ENCODE measurements around the gene EXOSC3. TPM values are rescaled to one million over a fixed set of nuclear protein-coding genes. Genes with fewer than 3 reads are reported as not detected.

The EXOSC3 gene
- total and polyA plus RNA-seq, 10 of the 15 experiments (the other 5 are each of a cell fraction or from before 2014, with no cell fraction given): 8.2 to 161 (median 61.4) TPM

DNA sequence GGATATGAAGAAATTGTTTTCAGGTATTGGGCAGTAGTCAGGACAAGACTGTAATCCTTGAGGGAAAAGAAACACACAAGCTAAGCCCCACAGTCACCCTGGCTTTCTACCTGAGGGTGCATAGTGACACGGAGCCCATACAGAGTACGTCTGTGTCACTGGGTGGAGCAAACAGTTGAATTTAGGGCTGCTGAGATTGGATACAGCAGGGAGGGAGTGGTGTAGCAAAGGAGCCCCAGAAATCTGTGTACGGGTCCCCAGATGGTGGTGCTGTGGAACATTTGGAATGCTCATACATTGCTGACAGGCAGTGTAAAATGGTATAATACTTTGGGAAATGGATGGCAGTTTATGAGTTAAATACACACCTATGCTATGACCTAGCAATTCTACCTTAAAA lies 26.1 kb downstream of the EXOSC3 start (continued):
- TF ChIP-seq, protein P1, sequence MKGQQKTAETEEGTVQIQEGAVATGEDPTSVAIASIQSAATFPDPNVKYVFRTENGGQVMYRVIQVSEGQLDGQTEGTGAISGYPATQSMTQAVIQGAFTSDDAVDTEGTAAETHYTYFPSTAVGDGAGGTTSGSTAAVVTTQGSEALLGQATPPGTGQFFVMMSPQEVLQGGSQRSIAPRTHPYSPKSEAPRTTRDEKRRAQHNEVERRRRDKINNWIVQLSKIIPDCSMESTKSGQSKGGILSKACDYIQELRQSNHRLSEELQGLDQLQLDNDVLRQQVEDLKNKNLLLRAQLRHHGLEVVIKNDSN (IDR thresholded peaks at IDR 0.05; ENCODE audit: borderline replicate concordance, extremely low read length, insufficient read depth, low read depth, low read length): no peak
- TF ChIP-seq BHLHE40 (IDR thresholded peaks at IDR 0.05; ENCODE audit: borderline replicate concordance in 1 of 2, low read depth in 2 of 2, low read length in 1 of 2) (no peak), ZSCAN29 (IDR thresholded peaks at IDR 0.05) (no peak), CREB1 (IDR thresholded peaks at IDR 0.05; ENCODE audit: low read depth) (no peak)
- TF ChIP-seq, protein P2, sequence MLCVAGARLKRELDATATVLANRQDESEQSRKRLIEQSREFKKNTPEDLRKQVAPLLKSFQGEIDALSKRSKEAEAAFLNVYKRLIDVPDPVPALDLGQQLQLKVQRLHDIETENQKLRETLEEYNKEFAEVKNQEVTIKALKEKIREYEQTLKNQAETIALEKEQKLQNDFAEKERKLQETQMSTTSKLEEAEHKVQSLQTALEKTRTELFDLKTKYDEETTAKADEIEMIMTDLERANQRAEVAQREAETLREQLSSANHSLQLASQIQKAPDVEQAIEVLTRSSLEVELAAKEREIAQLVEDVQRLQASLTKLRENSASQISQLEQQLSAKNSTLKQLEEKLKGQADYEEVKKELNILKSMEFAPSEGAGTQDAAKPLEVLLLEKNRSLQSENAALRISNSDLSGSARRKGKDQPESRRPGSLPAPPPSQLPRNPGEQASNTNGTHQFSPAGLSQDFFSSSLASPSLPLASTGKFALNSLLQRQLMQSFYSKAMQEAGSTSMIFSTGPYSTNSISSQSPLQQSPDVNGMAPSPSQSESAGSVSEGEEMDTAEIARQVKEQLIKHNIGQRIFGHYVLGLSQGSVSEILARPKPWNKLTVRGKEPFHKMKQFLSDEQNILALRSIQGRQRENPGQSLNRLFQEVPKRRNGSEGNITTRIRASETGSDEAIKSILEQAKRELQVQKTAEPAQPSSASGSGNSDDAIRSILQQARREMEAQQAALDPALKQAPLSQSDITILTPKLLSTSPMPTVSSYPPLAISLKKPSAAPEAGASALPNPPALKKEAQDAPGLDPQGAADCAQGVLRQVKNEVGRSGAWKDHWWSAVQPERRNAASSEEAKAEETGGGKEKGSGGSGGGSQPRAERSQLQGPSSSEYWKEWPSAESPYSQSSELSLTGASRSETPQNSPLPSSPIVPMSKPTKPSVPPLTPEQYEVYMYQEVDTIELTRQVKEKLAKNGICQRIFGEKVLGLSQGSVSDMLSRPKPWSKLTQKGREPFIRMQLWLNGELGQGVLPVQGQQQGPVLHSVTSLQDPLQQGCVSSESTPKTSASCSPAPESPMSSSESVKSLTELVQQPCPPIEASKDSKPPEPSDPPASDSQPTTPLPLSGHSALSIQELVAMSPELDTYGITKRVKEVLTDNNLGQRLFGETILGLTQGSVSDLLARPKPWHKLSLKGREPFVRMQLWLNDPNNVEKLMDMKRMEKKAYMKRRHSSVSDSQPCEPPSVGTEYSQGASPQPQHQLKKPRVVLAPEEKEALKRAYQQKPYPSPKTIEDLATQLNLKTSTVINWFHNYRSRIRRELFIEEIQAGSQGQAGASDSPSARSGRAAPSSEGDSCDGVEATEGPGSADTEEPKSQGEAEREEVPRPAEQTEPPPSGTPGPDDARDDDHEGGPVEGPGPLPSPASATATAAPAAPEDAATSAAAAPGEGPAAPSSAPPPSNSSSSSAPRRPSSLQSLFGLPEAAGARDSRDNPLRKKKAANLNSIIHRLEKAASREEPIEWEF (IDR thresholded peaks at IDR 0.05; ENCODE audit: insufficient replicate concordance, low read depth, low read length): no peak
